Esophagus (tissue), 2 donors: Measurements from ENCODE around the gene EEFSEC. TPM values are rescaled to one million over a fixed set of nuclear protein-coding genes. Genes with fewer than 3 reads are reported as not detected.

Source experiments
- H3K27ac ChIP-seq, 2 donors: one replicate each; pipeline ENCODE4 v1.5.1; 2013; ENCODE audit warnings: low read depth in 2 of 2, mild to moderate bottlenecking in 2 of 2, inconsistent platforms in 1 of 2, low read length in 1 of 2, moderate library complexity in 1 of 2
- H3K27me3 ChIP-seq, 2 donors: one replicate each; pipeline ENCODE4 v1.6.1; 2013; ENCODE audit warnings: low read length in 2 of 2, control low read depth in 1 of 2, mild to moderate bottlenecking in 1 of 2; ENCODE audit not compliant: insufficient read depth in 2 of 2, control insufficient read depth in 1 of 2
- H3K36me3 ChIP-seq, 2 donors: one replicate each; pipeline ENCODE4 v1.6.1; 2013; ENCODE audit warnings: low read length in 1 of 2; ENCODE audit not compliant: control insufficient read depth in 2 of 2, insufficient read depth in 2 of 2
- H3K4me1 ChIP-seq, 2 donors: one replicate each; pipeline ENCODE4 v1.6.1; 2013; ENCODE audit warnings: low read length in 1 of 2; ENCODE audit not compliant: control insufficient read depth in 2 of 2, insufficient read depth in 2 of 2
- H3K4me3 ChIP-seq, 2 donors: one replicate each; pipeline ENCODE4 v1.5.1; 2013; ENCODE audit warnings: low read length in 2 of 2, mild to moderate bottlenecking in 2 of 2, low read depth in 1 of 2, moderate library complexity in 1 of 2
- H3K9me3 ChIP-seq, 2 donors: one replicate each; pipeline ENCODE4 v1.6.1; 2013; ENCODE audit warnings: mild to moderate bottlenecking in 2 of 2, low read depth in 1 of 2, low read length in 1 of 2, moderate library complexity in 1 of 2; ENCODE audit not compliant: control insufficient read depth in 2 of 2, insufficient read depth in 1 of 2
- WGBS, 2 donors: extraction: QIAGEN DNeasy Blood & Tissue Kit; methylation state at CpG; one replicate each; pipeline ENCODE4 v1.1.7; 2013; 5-methylcytosine and 5-hydroxymethylcytosine counted together
- polyA plus RNA-seq, 2 donors: library from polyadenylated mRNA; stranded (reverse); fragments of 200-250 nt; gene quantifications; one replicate each; pipeline ENCODE4 v1.2.3, GENCODE V29; 2013
- donor health status: healthy with polysubstance abuse.
- donor health status: Bipolar disorder and iron deficiency.

Gene EEFSEC
- polyA plus RNA-seq, 2 donors: 6.1 to 10.0 TPM

GRCh38 chr3:128323206-128324081, 170.2 kb downstream of the EEFSEC start:
- no peak overlapping the region for H3K27ac ChIP-seq
- H3K36me3 ChIP-seq: peaks cover 0 to 4% of the 10 kb centered on the region in 2 donors
- 69 to 84% methylated on average over 17 of the region's 17 CpGs for WGBS, 2 donors

GRCh38 chr3:128324911-128325592, 171.8 kb downstream of the EEFSEC start:
- H3K27ac ChIP-seq: no peak overlapping the region
- H3K4me1 ChIP-seq: no peaks in the 10 kb centered on the region
- no peaks in the 10 kb centered on the region for H3K27me3 ChIP-seq
- H3K4me3 ChIP-seq: no peak overlapping the region
- H3K9me3 ChIP-seq: no peaks in the 10 kb centered on the region
- H3K36me3 ChIP-seq: no peaks in the 10 kb centered on the region
- WGBS, 2 donors: 65 to 91% methylated on average over 8 of the region's 8 CpGs

More at GRCh38 chr3:128323206-128324081, 170.2 kb downstream of the EEFSEC start:
- Histone ChIP-seq H3K27me3 (no peaks in the 10 kb centered on the region), H3K9me3 (no peaks in the 10 kb centered on the region), H3K4me1 (no peaks in the 10 kb centered on the region), H3K4me3 (no peak overlapping the region)

GRCh38 chr3:128326051-128326823, 173.0 kb downstream of the EEFSEC start:
- no peaks in the 10 kb centered on the region for H3K4me1 ChIP-seq
- no peak overlapping the region for H3K4me3 ChIP-seq
- no peaks in the 10 kb centered on the region for H3K9me3 ChIP-seq
- H3K27me3 ChIP-seq: no peaks in the 10 kb centered on the region
- WGBS, 2 donors: 80 to 84% methylated on average over 4 of the region's 4 CpGs
- H3K36me3 ChIP-seq: no peaks in the 10 kb centered on the region
- H3K27ac ChIP-seq: no peak overlapping the region

GRCh38 chr3:128327606-128328031, 174.3 kb downstream of the EEFSEC start:
- no peak overlapping the region for H3K4me3 ChIP-seq
- H3K27ac ChIP-seq: no peak overlapping the region
- no peaks in the 10 kb centered on the region for H3K4me1 ChIP-seq
- WGBS, 2 donors: 89 to 90% methylated on average over 6 of the region's 6 CpGs
- no peaks in the 10 kb centered on the region for H3K36me3 ChIP-seq
- no peaks in the 10 kb centered on the region for H3K27me3 ChIP-seq
- H3K9me3 ChIP-seq: no peaks in the 10 kb centered on the region

- H3K27ac ChIP-seq: no peak overlapping the region
- no peaks in the 10 kb centered on the region for H3K36me3 ChIP-seq
- no peaks in the 10 kb centered on the region for H3K9me3 ChIP-seq
- no peaks in the 10 kb centered on the region for H3K27me3 ChIP-seq
- WGBS, 2 donors: 90 to 91% methylated on average over 12 of the region's 12 CpGs
- H3K4me3 ChIP-seq: no peak overlapping the region
- H3K4me1 ChIP-seq: no peaks in the 10 kb centered on the region
Observed at GRCh38 chr3:128328546-128329458, 175.5 kb downstream of the EEFSEC start.

GRCh38 chr3:128329491-128330213, 176.4 kb downstream of the EEFSEC start:
- H3K4me3 ChIP-seq: no peak overlapping the region
- no peaks in the 10 kb centered on the region for H3K9me3 ChIP-seq
- 93 to 95% methylated on average over 6 of the region's 6 CpGs for WGBS, 2 donors
- H3K36me3 ChIP-seq: no peaks in the 10 kb centered on the region
- H3K27ac ChIP-seq: no peak overlapping the region
- H3K4me1 ChIP-seq: peaks cover 0 to 1% of the 10 kb centered on the region in 2 donors
- no peaks in the 10 kb centered on the region for H3K27me3 ChIP-seq

- H3K27me3 ChIP-seq: no peaks in the 10 kb centered on the region
- H3K27ac ChIP-seq: no peak overlapping the region
- 87 to 89% methylated on average over 13 of the region's 13 CpGs for WGBS, 2 donors
- no peaks in the 10 kb centered on the region for H3K9me3 ChIP-seq
- H3K4me1 ChIP-seq: peaks cover 0 to 4% of the 10 kb centered on the region in 2 donors
- no peak overlapping the region for H3K4me3 ChIP-seq
- no peaks in the 10 kb centered on the region for H3K36me3 ChIP-seq
Observed at GRCh38 chr3:128330214-128330842, 177.0 kb downstream of the EEFSEC start.

- 46 to 50% methylated on average over 8 of the region's 8 CpGs for whole genome bisulfite sequencing, 2 donors
- no peak overlapping the region for H3K27ac ChIP-seq
- H3K9me3 ChIP-seq: no peaks in the 10 kb centered on the region
- H3K4me1 ChIP-seq: peaks cover 4% of the 10 kb centered on the region in 2 donors
- peaks cover 0 to 2% of the 10 kb centered on the region in 2 donors for H3K36me3 ChIP-seq
- no peaks in the 10 kb centered on the region for H3K27me3 ChIP-seq
- no peak overlapping the region for H3K4me3 ChIP-seq
Observed at GRCh38 chr3:128334086-128334645, 180.9 kb downstream of the EEFSEC start.
